Measurements from ENCODE around the gene CCT4.

- no peak for TF ChIP-seq CTCF (IDR thresholded peaks at IDR 0.05)
- no peak for TF ChIP-seq POLR2A (IDR thresholded peaks at IDR 0.05)
Observed at GRCh38 chr2:61876400-61876799, 12.1 kb downstream of the CCT4 start.

Measured in uterus (tissue), 2 donors.